ENCODE results near the gene BAHCC1. TPM values are rescaled to one million over a fixed set of nuclear protein-coding genes. Genes with fewer than 3 reads are reported as not detected.

BAHCC1 gene
- total and polyA plus RNA-seq, 10 of the 15 experiments (the other 5 are each of a cell fraction or from before 2014, with no cell fraction given) = 0.03 to 0.14 (median 0.11) TPM; not detected in 6

DNA sequence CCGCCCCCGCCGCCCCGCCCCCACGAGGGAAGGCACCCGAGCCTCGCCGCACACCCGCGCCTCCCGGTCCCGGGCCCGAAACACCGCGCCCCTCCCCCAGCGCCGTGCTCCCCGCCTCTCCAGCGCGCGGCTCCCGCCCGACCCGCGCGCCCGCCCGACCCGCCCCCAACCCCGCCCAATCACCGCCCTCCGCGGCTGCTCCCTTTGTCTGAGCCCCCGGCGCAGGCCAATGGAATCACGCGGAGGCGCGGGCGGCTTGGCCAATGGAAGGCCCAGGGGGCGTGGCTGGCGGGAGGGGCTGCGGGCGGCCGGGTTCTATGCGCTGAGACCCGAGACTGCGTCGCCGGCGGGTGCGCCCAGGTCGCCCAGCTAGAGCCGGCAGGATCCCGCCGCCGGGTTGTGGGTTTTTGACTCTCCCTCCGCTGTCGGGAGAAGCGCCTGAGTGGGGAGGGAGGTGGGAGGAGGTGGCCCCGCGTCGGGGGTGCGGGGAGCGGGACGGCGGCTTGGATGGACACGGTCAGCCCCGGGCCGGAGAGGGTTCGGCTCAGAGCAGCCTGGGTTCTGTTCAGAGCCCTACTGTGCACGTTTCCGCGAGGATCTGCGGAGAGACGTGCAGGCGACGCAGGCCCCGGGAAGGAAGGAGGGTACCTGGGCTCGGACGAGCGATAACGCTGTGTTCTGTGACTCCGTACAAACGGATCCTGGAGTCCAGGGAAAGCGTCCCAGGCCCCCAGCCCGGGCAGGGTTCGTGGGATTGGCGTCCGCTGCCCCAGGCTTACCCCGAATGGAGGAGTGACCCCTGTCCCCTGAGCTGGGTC is 49.0 kb upstream of the BAHCC1 start (continued):
- TF ChIP-seq, protein P1, sequence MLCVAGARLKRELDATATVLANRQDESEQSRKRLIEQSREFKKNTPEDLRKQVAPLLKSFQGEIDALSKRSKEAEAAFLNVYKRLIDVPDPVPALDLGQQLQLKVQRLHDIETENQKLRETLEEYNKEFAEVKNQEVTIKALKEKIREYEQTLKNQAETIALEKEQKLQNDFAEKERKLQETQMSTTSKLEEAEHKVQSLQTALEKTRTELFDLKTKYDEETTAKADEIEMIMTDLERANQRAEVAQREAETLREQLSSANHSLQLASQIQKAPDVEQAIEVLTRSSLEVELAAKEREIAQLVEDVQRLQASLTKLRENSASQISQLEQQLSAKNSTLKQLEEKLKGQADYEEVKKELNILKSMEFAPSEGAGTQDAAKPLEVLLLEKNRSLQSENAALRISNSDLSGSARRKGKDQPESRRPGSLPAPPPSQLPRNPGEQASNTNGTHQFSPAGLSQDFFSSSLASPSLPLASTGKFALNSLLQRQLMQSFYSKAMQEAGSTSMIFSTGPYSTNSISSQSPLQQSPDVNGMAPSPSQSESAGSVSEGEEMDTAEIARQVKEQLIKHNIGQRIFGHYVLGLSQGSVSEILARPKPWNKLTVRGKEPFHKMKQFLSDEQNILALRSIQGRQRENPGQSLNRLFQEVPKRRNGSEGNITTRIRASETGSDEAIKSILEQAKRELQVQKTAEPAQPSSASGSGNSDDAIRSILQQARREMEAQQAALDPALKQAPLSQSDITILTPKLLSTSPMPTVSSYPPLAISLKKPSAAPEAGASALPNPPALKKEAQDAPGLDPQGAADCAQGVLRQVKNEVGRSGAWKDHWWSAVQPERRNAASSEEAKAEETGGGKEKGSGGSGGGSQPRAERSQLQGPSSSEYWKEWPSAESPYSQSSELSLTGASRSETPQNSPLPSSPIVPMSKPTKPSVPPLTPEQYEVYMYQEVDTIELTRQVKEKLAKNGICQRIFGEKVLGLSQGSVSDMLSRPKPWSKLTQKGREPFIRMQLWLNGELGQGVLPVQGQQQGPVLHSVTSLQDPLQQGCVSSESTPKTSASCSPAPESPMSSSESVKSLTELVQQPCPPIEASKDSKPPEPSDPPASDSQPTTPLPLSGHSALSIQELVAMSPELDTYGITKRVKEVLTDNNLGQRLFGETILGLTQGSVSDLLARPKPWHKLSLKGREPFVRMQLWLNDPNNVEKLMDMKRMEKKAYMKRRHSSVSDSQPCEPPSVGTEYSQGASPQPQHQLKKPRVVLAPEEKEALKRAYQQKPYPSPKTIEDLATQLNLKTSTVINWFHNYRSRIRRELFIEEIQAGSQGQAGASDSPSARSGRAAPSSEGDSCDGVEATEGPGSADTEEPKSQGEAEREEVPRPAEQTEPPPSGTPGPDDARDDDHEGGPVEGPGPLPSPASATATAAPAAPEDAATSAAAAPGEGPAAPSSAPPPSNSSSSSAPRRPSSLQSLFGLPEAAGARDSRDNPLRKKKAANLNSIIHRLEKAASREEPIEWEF (IDR thresholded peaks at IDR 0.05; ENCODE audit: insufficient replicate concordance, low read depth, low read length) = no peak
- no peak for TF ChIP-seq SRF (IDR thresholded peaks at IDR 0.05; ENCODE audit: low read depth in 2 of 2, low read length in 2 of 2)
- no peak for TF ChIP-seq TARDBP (IDR thresholded peaks at IDR 0.05; ENCODE audit: borderline replicate concordance)
- no peak for TF ChIP-seq MTA3 (IDR thresholded peaks at IDR 0.05; ENCODE audit: borderline replicate concordance, low read length)
- no peak for TF ChIP-seq ZZZ3 (IDR thresholded peaks at IDR 0.05; ENCODE audit: control insufficient read depth, insufficient read length, low read depth)
- TF ChIP-seq, protein P2, sequence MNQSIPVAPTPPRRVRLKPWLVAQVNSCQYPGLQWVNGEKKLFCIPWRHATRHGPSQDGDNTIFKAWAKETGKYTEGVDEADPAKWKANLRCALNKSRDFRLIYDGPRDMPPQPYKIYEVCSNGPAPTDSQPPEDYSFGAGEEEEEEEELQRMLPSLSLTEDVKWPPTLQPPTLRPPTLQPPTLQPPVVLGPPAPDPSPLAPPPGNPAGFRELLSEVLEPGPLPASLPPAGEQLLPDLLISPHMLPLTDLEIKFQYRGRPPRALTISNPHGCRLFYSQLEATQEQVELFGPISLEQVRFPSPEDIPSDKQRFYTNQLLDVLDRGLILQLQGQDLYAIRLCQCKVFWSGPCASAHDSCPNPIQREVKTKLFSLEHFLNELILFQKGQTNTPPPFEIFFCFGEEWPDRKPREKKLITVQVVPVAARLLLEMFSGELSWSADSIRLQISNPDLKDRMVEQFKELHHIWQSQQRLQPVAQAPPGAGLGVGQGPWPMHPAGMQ (IDR thresholded peaks at IDR 0.05; ENCODE audit: borderline replicate concordance) = no peak
- TF ChIP-seq, protein P3, sequence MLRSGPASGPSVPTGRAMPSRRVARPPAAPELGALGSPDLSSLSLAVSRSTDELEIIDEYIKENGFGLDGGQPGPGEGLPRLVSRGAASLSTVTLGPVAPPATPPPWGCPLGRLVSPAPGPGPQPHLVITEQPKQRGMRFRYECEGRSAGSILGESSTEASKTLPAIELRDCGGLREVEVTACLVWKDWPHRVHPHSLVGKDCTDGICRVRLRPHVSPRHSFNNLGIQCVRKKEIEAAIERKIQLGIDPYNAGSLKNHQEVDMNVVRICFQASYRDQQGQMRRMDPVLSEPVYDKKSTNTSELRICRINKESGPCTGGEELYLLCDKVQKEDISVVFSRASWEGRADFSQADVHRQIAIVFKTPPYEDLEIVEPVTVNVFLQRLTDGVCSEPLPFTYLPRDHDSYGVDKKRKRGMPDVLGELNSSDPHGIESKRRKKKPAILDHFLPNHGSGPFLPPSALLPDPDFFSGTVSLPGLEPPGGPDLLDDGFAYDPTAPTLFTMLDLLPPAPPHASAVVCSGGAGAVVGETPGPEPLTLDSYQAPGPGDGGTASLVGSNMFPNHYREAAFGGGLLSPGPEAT (IDR thresholded peaks at IDR 0.05; ENCODE audit: low read depth) = no peak
- no peak for TF ChIP-seq MYC (IDR thresholded peaks at IDR 0.05; ENCODE audit: insufficient read depth, insufficient read length, insufficient replicate concordance, low read length, severe bottlenecking)
- TF ChIP-seq MEF2B (IDR thresholded peaks at IDR 0.05; ENCODE audit: partially characterized antibody, poor library complexity, severe bottlenecking) = no peak
- peak; percentile 17; the same call in 1 of the 2 replicates for TF ChIP-seq DPF2 (IDR thresholded peaks at IDR 0.05)
- TF ChIP-seq, protein P4, sequence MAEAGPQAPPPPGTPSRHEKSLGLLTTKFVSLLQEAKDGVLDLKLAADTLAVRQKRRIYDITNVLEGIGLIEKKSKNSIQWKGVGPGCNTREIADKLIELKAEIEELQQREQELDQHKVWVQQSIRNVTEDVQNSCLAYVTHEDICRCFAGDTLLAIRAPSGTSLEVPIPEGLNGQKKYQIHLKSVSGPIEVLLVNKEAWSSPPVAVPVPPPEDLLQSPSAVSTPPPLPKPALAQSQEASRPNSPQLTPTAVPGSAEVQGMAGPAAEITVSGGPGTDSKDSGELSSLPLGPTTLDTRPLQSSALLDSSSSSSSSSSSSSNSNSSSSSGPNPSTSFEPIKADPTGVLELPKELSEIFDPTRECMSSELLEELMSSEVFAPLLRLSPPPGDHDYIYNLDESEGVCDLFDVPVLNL (IDR thresholded peaks at IDR 0.05; ENCODE audit: low read depth, low read length) = 0 out of 2 replicates have a peak, but pooled peaks have one; percentile 21
- TF ChIP-seq YY1 (IDR thresholded peaks at IDR 0.05; ENCODE audit: low read depth, low read length) = no peak
- TF ChIP-seq, protein P5, sequence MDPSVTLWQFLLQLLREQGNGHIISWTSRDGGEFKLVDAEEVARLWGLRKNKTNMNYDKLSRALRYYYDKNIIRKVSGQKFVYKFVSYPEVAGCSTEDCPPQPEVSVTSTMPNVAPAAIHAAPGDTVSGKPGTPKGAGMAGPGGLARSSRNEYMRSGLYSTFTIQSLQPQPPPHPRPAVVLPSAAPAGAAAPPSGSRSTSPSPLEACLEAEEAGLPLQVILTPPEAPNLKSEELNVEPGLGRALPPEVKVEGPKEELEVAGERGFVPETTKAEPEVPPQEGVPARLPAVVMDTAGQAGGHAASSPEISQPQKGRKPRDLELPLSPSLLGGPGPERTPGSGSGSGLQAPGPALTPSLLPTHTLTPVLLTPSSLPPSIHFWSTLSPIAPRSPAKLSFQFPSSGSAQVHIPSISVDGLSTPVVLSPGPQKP (IDR thresholded peaks at IDR 0.05; ENCODE audit: low read depth, low read length) = no peak
